HCT116 (cell line): ENCODE measurements around the gene ANKRD33. TPM values are rescaled to one million over a fixed set of nuclear protein-coding genes. Genes with fewer than 3 reads are reported as not detected.

Experiments
- ATAC-seq: fragments of 200-7000 bp; cut with Tn5 transposase; 2 replicates; pipeline ENCODE4 v1.9.1; 2020; ENCODE audit warnings: mild to moderate bottlenecking, moderate library complexity
- BruUV-seq: library from RNA; stranded (reverse); fragments of 400-500 nt; replicated peaks from 2 replicates; lab custom pipeline; 2021; lab: Mats Ljungman, UMichigan
- CTCF ChIA-PET: fragments of 300-600 bp; sonication (Branson Sonifier 250); formaldehyde crosslinking; loops from one replicate; lab custom pipeline; 2021; ENCODE audit warnings: antibody characterized with exemption; lab: Charles Lee
- POLR2A ChIA-PET: fragments of 300-600, 350-600 bp; sonication (Branson Sonifier 250); formaldehyde crosslinking; loops from one replicate; lab custom pipeline; 2021; ENCODE audit warnings: antibody characterized with exemption; lab: Charles Lee
- RAD21 ChIA-PET, 2 experiments: fragments of 300-600 bp; sonication (Branson Sonifier 250); formaldehyde crosslinking; loops; one replicate each; lab custom pipeline; 2023; ENCODE audit warnings: low total read pairs in 2 of 2; ENCODE audit not compliant: uncharacterized antibody in 2 of 2, unreplicated experiment in 2 of 2, low non-redundant PET in 1 of 2; lab: Charles Lee
- DNase-seq: peaks from one replicate; pipeline ENCODE4 v3.0.0-alpha.2; 2010; ENCODE audit warnings: low read depth, low spot score
- H2AFZ ChIP-seq: fragments of 200-600 bp; shearing (Covaris generic), sonication (generic); 2 replicates; pipeline ENCODE4 v1.6.1; 2017; ENCODE audit warnings: low read depth, mixed run types, mixed read lengths, antibody characterized with exemption, low read length; ENCODE audit not compliant: poor library complexity, severe bottlenecking
- H3K27ac ChIP-seq: 2 replicates; pipeline ENCODE4 v1.5.1; 2012; ENCODE audit warnings: low read depth, low read length
- H3K27me3 ChIP-seq: fragments of 200-600 bp; sonication (generic); 2 replicates; pipeline ENCODE4 v1.6.1; 2016; ENCODE audit warnings: mixed run types, low read length, mixed read lengths; ENCODE audit not compliant: insufficient read depth
- H3K36me3 ChIP-seq, 2 experiments: fragments of 200-500 bp in 1 of 2; fragments of 200-600 bp in 1 of 2; sonication (Bioruptor generic) in 1 of 2; sonication (generic) in 1 of 2; 2 replicates each; pipeline versions ENCODE4 v1.5.1 to v1.6.1; 2014 to 2016; ENCODE audit warnings: low read length in 2 of 2, inconsistent platforms in 1 of 2, mixed read lengths in 1 of 2, mixed run types in 1 of 2; ENCODE audit not compliant: insufficient read depth in 2 of 2, control insufficient read depth in 1 of 2
- H3K4me1 ChIP-seq, 2 experiments: fragments of 200-600 bp in 1 of 2; sonication (generic) in 1 of 2; 2 replicates each; pipeline versions ENCODE4 v1.5.1 to v1.6.1; 2012 to 2017; ENCODE audit warnings: low read length in 2 of 2, inconsistent platforms in 1 of 2, mild to moderate bottlenecking in 1 of 2, mixed read lengths in 1 of 2, mixed run types in 1 of 2, moderate library complexity in 1 of 2; ENCODE audit not compliant: insufficient read depth in 2 of 2, control insufficient read depth in 1 of 2
- H3K4me2 ChIP-seq: fragments of 200-600 bp; sonication (generic); 2 replicates; pipeline ENCODE4 v1.6.1; 2017; ENCODE audit warnings: mixed run types, low read length, mixed read lengths
- H3K4me3 ChIP-seq, 2 experiments: fragments of 200-600 bp in 1 of 2; sonication (generic) in 1 of 2; replicated peaks in 1 of 2; 2 replicates each; pipeline ENCODE4 v1.5.1; 2011 to 2016; ENCODE audit warnings: low read length in 2 of 2, control low read depth in 1 of 2, low read depth in 1 of 2, mild to moderate bottlenecking in 1 of 2, mixed read lengths in 1 of 2, mixed run types in 1 of 2
- H3K79me2 ChIP-seq: fragments of 200-600 bp; sonication (generic); 2 replicates; pipeline ENCODE4 v1.6.1; 2017; ENCODE audit warnings: mild to moderate bottlenecking, mixed run types, low read length, moderate library complexity, mixed read lengths; ENCODE audit not compliant: insufficient read depth
- H3K9ac ChIP-seq: fragments of 200-600 bp; sonication (generic); 2 replicates; pipeline ENCODE4 v1.6.1; 2016; ENCODE audit warnings: low read length, mixed read lengths
- H3K9me2 ChIP-seq: fragments of 200-600 bp; sonication (generic), shearing (Covaris generic); 2 replicates; pipeline ENCODE4 v1.6.1; 2017; ENCODE audit warnings: mixed run types, mild to moderate bottlenecking, moderate library complexity; ENCODE audit not compliant: insufficient read depth
- H3K9me3 ChIP-seq, 2 experiments: fragments of 200-500 bp in 1 of 2; fragments of 200-600 bp in 1 of 2; sonication (Bioruptor generic) in 1 of 2; sonication (generic) in 1 of 2; 2 replicates each; pipeline ENCODE4 v1.6.1; 2014 to 2017; ENCODE audit warnings: low read length in 2 of 2, mixed read lengths in 2 of 2, inconsistent platforms in 1 of 2, low read depth in 1 of 2, mild to moderate bottlenecking in 1 of 2, mixed run types in 1 of 2, moderate library complexity in 1 of 2; ENCODE audit not compliant: control insufficient read depth in 1 of 2, insufficient read depth in 1 of 2
- H4K20me1 ChIP-seq: fragments of 200-600 bp; sonication (generic), shearing (Covaris generic); 2 replicates; pipeline ENCODE4 v1.6.1; 2017; ENCODE audit warnings: mixed run types, mild to moderate bottlenecking, moderate library complexity; ENCODE audit not compliant: insufficient read depth
- ATF3 ChIP-seq: IDR thresholded peaks from 2 replicates; pipeline ENCODE4 v1.6.1; 2012
- CBX3 ChIP-seq: IDR thresholded peaks from 2 replicates; pipeline ENCODE4 v1.6.1; 2012; ENCODE audit warnings: low read depth
- CEBPB ChIP-seq: IDR thresholded peaks from 2 replicates; pipeline ENCODE4 v1.6.1; 2012; ENCODE audit warnings: low read depth
- EGR1 ChIP-seq: IDR thresholded peaks from 2 replicates; pipeline ENCODE4 v1.6.1; 2012; ENCODE audit warnings: low read depth
- ELF1 ChIP-seq: IDR thresholded peaks from 2 replicates; pipeline ENCODE4 v1.6.1; 2012; ENCODE audit warnings: low read depth, borderline replicate concordance
- FOSL1 ChIP-seq: IDR thresholded peaks from 2 replicates; pipeline ENCODE4 v1.6.1; 2012; ENCODE audit warnings: low read depth
- JUND ChIP-seq: IDR thresholded peaks from 2 replicates; pipeline ENCODE4 v1.6.1; 2012
- MAX ChIP-seq: IDR thresholded peaks from 2 replicates; pipeline ENCODE4 v1.6.1; 2012
- POLR2A ChIP-seq: IDR thresholded peaks from 2 replicates; pipeline ENCODE4 v1.7.0; 2011; ENCODE audit warnings: borderline replicate concordance; ENCODE audit not compliant: insufficient read depth, insufficient read length; ENCODE audit errors: extremely low read depth
- RAD21 ChIP-seq: IDR thresholded peaks from 2 replicates; pipeline ENCODE4 v1.6.1; 2012; ENCODE audit warnings: low read depth, mild to moderate bottlenecking
- REST ChIP-seq: IDR thresholded peaks from 2 replicates; pipeline ENCODE4 v1.6.1; 2012; ENCODE audit warnings: low read depth
- SIN3A ChIP-seq: IDR thresholded peaks from 2 replicates; pipeline ENCODE4 v1.6.1; 2012; ENCODE audit warnings: low read depth
- TCF7L2 ChIP-seq: IDR thresholded peaks from 2 replicates; pipeline ENCODE4 v1.7.0; 2011; ENCODE audit warnings: borderline replicate concordance, inconsistent platforms; ENCODE audit not compliant: insufficient read depth, insufficient read length; ENCODE audit errors: extremely low read depth
- YY1 ChIP-seq: IDR thresholded peaks from 2 replicates; pipeline ENCODE4 v1.6.1; 2011; ENCODE audit warnings: low read length, low read depth, moderate library complexity, mild to moderate bottlenecking; ENCODE audit not compliant: insufficient replicate concordance; ENCODE audit errors: extremely low read depth
- ZFX ChIP-seq: fragments of 450-650 bp; IDR thresholded peaks from 2 replicates; pipeline ENCODE4 v1.6.1; 2017
- ZNF274 ChIP-seq: fragments of 200-500 bp; sonication (Bioruptor generic); IDR thresholded peaks from 2 replicates; pipeline ENCODE4 v1.6.1; 2014; ENCODE audit warnings: mild to moderate bottlenecking, low read depth, low read length, inconsistent platforms
- intact Hi-C: fragments of 100-400 bp; cut with micrococcal nuclease; formaldehyde crosslinking; loops from 2 replicates; pipeline ENCODE4 v1.10.0; 2022
- total RNA-seq: library from RNA; stranded (reverse); gene quantifications from one replicate; pipeline ENCODE4 v1.2.1, GENCODE V29; 2021; ENCODE audit not compliant: unreplicated experiment
- TF ChIP-seq, protein P1 (sequence below), 3 experiments: fragments of 200-600 bp in 1 of 3; sonication (generic) in 1 of 3; IDR thresholded peaks in 2 of 3; conservative IDR thresholded peaks in 1 of 3; 2 replicates each; pipeline ENCODE4 v1.5.1; 2012 to 2017; ENCODE audit warnings: low read depth in 2 of 3, low read length in 2 of 3, antibody characterized with exemption in 1 of 3, borderline replicate concordance in 1 of 3, control low read depth in 1 of 3, mild to moderate bottlenecking in 1 of 3, mixed read lengths in 1 of 3, mixed run types in 1 of 3, moderate library complexity in 1 of 3; ENCODE audit not compliant: insufficient read depth in 1 of 3
- TF ChIP-seq, protein P2 (sequence below): IDR thresholded peaks from 2 replicates; pipeline ENCODE4 v1.6.1; 2011; ENCODE audit warnings: mild to moderate bottlenecking, low read length, moderate library complexity; ENCODE audit not compliant: insufficient replicate concordance; ENCODE audit errors: extremely low read depth

ANKRD33 gene
- total RNA-seq, 1 experiment from 2014 or later, result not detected

DNA sequence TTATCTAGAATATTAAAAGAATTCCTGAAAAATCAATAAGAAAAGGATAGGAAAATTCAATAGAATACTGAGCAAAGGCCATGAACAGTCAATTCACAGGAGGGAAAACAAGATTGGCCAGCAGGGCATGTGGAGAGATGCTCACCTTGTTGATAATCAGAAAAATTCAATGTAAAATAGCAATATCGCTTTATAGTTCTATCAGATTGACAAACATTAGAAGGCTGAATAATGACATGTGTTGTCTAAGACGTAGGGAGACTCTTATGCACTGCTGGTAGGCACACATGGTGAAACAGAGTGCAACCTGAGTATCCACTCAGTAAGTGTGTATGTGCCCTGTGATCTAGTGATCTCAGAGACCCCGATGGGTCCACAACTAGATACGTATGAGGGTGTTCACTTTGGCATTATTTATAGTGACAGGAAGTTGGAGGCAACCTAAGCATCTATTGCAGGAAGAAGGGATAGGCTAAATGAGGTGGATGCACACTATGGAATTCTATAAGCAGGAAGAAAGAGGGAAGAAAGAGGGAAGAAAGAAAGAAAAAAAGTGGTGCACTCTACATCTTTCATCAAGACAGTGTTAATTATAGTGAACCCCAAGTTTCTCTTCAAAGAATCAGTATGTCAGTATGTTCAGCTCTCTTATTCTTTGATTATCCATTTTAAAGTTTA, 3.8 kb upstream of the ANKRD33 start:
- POLR2A ChIA-PET, result no interaction called here
- no peaks in the 10 kb centered on the region for H3K9me3 ChIP-seq
- no peak for ATAC-seq
- no peaks in the 10 kb centered on the region for H3K9me2 ChIP-seq
- intact Hi-C loops, result no loop called here
- H3K4me3 ChIP-seq, result no peak overlapping the region
- no peaks in the 10 kb centered on the region for H3K36me3 ChIP-seq
- no TSS peak for BruUV-seq
- no peaks in the 10 kb centered on the region for H3K79me2 ChIP-seq
- peaks cover 0 to 16% of the 10 kb centered on the region in 2 experiments; a peak in 1 of 4 replicates for H3K4me1 ChIP-seq
- CTCF ChIA-PET, result no interaction called here
- peak overlapping the region; percentile 13 for H2AFZ ChIP-seq
- no peak for DNase-seq
- RAD21 ChIA-PET, result no interaction called here
- H3K27me3 ChIP-seq, result no peaks in the 10 kb centered on the region
- no peak overlapping the region for H3K9ac ChIP-seq
- H3K27ac ChIP-seq, result no peak overlapping the region
- TF ChIP-seq ZFX, result no peak
- TF ChIP-seq TCF7L2, result no peak
- no peak for TF ChIP-seq SIN3A
- no peak for TF ChIP-seq FOSL1
- no peak for TF ChIP-seq MAX
- no peak for TF ChIP-seq POLR2A
- no peak for TF ChIP-seq EGR1
- TF ChIP-seq, protein P1, sequence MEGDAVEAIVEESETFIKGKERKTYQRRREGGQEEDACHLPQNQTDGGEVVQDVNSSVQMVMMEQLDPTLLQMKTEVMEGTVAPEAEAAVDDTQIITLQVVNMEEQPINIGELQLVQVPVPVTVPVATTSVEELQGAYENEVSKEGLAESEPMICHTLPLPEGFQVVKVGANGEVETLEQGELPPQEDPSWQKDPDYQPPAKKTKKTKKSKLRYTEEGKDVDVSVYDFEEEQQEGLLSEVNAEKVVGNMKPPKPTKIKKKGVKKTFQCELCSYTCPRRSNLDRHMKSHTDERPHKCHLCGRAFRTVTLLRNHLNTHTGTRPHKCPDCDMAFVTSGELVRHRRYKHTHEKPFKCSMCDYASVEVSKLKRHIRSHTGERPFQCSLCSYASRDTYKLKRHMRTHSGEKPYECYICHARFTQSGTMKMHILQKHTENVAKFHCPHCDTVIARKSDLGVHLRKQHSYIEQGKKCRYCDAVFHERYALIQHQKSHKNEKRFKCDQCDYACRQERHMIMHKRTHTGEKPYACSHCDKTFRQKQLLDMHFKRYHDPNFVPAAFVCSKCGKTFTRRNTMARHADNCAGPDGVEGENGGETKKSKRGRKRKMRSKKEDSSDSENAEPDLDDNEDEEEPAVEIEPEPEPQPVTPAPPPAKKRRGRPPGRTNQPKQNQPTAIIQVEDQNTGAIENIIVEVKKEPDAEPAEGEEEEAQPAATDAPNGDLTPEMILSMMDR (IDR thresholded peaks at IDR 0.05 in 2 of 3, conservative IDR thresholded peaks at IDR 0.05 in 1 of 3; ENCODE audit: borderline replicate concordance in 1 of 3, insufficient read depth in 1 of 3, low read depth in 2 of 3, low read length in 2 of 3), result no peak
- no peak for TF ChIP-seq ELF1
- no peak for TF ChIP-seq ATF3
- TF ChIP-seq ZNF274, result no peak
- no peak for TF ChIP-seq YY1
- no peak for TF ChIP-seq CBX3
- no peak for TF ChIP-seq JUND
- TF ChIP-seq CEBPB, result no peak
- no peak for TF ChIP-seq REST
- TF ChIP-seq, protein P2, sequence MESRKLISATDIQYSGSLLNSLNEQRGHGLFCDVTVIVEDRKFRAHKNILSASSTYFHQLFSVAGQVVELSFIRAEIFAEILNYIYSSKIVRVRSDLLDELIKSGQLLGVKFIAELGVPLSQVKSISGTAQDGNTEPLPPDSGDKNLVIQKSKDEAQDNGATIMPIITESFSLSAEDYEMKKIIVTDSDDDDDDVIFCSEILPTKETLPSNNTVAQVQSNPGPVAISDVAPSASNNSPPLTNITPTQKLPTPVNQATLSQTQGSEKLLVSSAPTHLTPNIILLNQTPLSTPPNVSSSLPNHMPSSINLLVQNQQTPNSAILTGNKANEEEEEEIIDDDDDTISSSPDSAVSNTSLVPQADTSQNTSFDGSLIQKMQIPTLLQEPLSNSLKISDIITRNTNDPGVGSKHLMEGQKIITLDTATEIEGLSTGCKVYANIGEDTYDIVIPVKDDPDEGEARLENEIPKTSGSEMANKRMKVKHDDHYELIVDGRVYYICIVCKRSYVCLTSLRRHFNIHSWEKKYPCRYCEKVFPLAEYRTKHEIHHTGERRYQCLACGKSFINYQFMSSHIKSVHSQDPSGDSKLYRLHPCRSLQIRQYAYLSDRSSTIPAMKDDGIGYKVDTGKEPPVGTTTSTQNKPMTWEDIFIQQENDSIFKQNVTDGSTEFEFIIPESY, result no peak
- TF ChIP-seq RAD21, result no peak
- H3K4me2 ChIP-seq, result no peak overlapping the region; the same call in 1 of the 2 replicates
- no peaks in the 10 kb centered on the region for H4K20me1 ChIP-seq
